GM23338 (cell line): ENCODE data around the gene FAF2. TPM values are rescaled to one million over a fixed set of nuclear protein-coding genes. Genes with fewer than 3 reads are reported as not detected.

ENCODE experiments used
- ATAC-seq: fragments of 200-7000 bp; cut with Tn5 transposase; 3 replicates; pipeline ENCODE4 v1.9.1; 2020
- DNase-seq: peaks from one replicate; pipeline ENCODE4 v3.0.0-alpha.2; 2015; ENCODE audit warnings: low spot score
- H2AFZ ChIP-seq: fragments of 200-600 bp; sonication (generic); 2 replicates; pipeline ENCODE4 v1.8.0; 2016; ENCODE audit warnings: antibody characterized with exemption, mild to moderate bottlenecking, moderate library complexity
- H3F3A ChIP-seq: fragments of 200-600 bp; sonication (generic); replicated peaks from 2 replicates; pipeline ENCODE4 v1.8.0; 2017; ENCODE audit warnings: antibody characterized with exemption, mixed run types, low read depth
- H3K27ac ChIP-seq: fragments of 200-600 bp; sonication (generic); 2 replicates; pipeline ENCODE4 v1.6.1; 2016; ENCODE audit warnings: low read depth
- H3K27me3 ChIP-seq: fragments of 200-600 bp; sonication (generic); 2 replicates; pipeline ENCODE4 v1.8.0; 2016; ENCODE audit warnings: mild to moderate bottlenecking, mixed run types, moderate library complexity; ENCODE audit not compliant: insufficient read depth
- H3K36me3 ChIP-seq: fragments of 200-600 bp; sonication (generic); 2 replicates; pipeline ENCODE4 v1.8.0; 2016; ENCODE audit warnings: mild to moderate bottlenecking; ENCODE audit not compliant: insufficient read depth
- H3K4me1 ChIP-seq: fragments of 200-600 bp; sonication (generic); 2 replicates; pipeline ENCODE4 v1.8.0; 2016; ENCODE audit warnings: mild to moderate bottlenecking, moderate library complexity; ENCODE audit not compliant: insufficient read depth
- H3K4me2 ChIP-seq: fragments of 200-600 bp; sonication (generic); 2 replicates; pipeline ENCODE4 v1.7.1; 2017; ENCODE audit warnings: mixed run types
- H3K4me3 ChIP-seq: fragments of 200-600 bp; sonication (generic); 2 replicates; pipeline ENCODE4 v1.6.1; 2016; ENCODE audit warnings: mixed run types
- H3K79me2 ChIP-seq: fragments of 200-600 bp; sonication (generic); replicated peaks from 2 replicates; pipeline ENCODE4 v1.8.0; 2017; ENCODE audit warnings: mild to moderate bottlenecking; ENCODE audit not compliant: insufficient read depth
- H3K9me2 ChIP-seq: fragments of 200-600 bp; sonication (generic); 2 replicates; pipeline ENCODE4 v1.8.0; 2017; ENCODE audit not compliant: insufficient read depth
- H4K20me1 ChIP-seq: fragments of 200-600 bp; sonication (generic); replicated peaks from 2 replicates; pipeline ENCODE4 v1.8.0; 2017; ENCODE audit warnings: mild to moderate bottlenecking; ENCODE audit not compliant: insufficient read depth
- H3K27ac Mint-ChIP-seq: 2 replicates; pipeline ENCODE4 v1.8.0; 2020; ENCODE audit warnings: inconsistent platforms, mild to moderate bottlenecking, moderate library complexity, mixed read lengths
- H3K27me3 Mint-ChIP-seq: 3 replicates; pipeline ENCODE4 v1.8.0; 2022; ENCODE audit warnings: low read depth, mild to moderate bottlenecking, moderate library complexity, mixed read lengths, inconsistent platforms; ENCODE audit not compliant: insufficient read depth, poor library complexity
- H3K36me3 Mint-ChIP-seq: 3 replicates; pipeline ENCODE4 v1.8.0; 2021; ENCODE audit warnings: low read depth, mild to moderate bottlenecking, inconsistent platforms, moderate library complexity, mixed read lengths
- H3K4me1 Mint-ChIP-seq: 3 replicates; pipeline ENCODE4 v1.8.0; 2020; ENCODE audit warnings: mild to moderate bottlenecking, inconsistent platforms, mixed read lengths
- H3K4me3 Mint-ChIP-seq: 3 replicates; pipeline ENCODE4 v1.8.0; 2021; ENCODE audit warnings: moderate library complexity, mild to moderate bottlenecking, inconsistent platforms, mixed read lengths
- H3K9me3 Mint-ChIP-seq: 3 replicates; pipeline ENCODE4 v1.8.0; 2020; ENCODE audit warnings: moderate library complexity, mild to moderate bottlenecking, inconsistent platforms, mixed read lengths
- CREB1 ChIP-seq: fragments of 250-450 bp; sonication (Bioruptor Pico); IDR thresholded peaks from 2 replicates; pipeline ENCODE4 v1.5.0; 2020; ENCODE audit warnings: low read depth, mild to moderate bottlenecking, moderate library complexity
- CTCF ChIP-seq, 2 experiments: fragments of 200-600 bp in 1 of 2; sonication (generic) in 1 of 2; conservative IDR thresholded peaks; 2 replicates each; pipeline versions ENCODE4 v1.5.1 to v1.6.1; 2016 to 2017; ENCODE audit warnings: antibody characterized with exemption in 2 of 2, low read depth in 2 of 2, mild to moderate bottlenecking in 2 of 2, moderate library complexity in 1 of 2
- EZH2 ChIP-seq: fragments of 200-600 bp; sonication (generic); IDR thresholded peaks from one replicate; pipeline ENCODE4 v1.8.0; 2017; ENCODE audit warnings: antibody characterized with exemption, mild to moderate bottlenecking, low read depth; ENCODE audit not compliant: unreplicated experiment
- EZH2phosphoT487 ChIP-seq: fragments of 200-600 bp; sonication (generic); IDR thresholded peaks from one replicate; pipeline ENCODE4 v1.8.1; 2018; ENCODE audit warnings: antibody characterized with exemption; ENCODE audit not compliant: unreplicated experiment
- JUNB ChIP-seq: IDR thresholded peaks from one replicate; pipeline ENCODE4 v1.6.1; 2016; ENCODE audit warnings: antibody characterized with exemption; ENCODE audit not compliant: unreplicated experiment
- NANOG ChIP-seq: IDR thresholded peaks from 2 replicates; pipeline ENCODE4 v1.6.1; 2016; ENCODE audit warnings: antibody characterized with exemption, borderline replicate concordance
- POLR2AphosphoS5 ChIP-seq: IDR thresholded peaks from 2 replicates; pipeline ENCODE4 v1.6.1; 2016; ENCODE audit warnings: antibody characterized with exemption, low read depth
- STAT1 ChIP-seq: IDR thresholded peaks from one replicate; pipeline ENCODE4 v1.6.1; 2016; ENCODE audit warnings: antibody characterized with exemption; ENCODE audit not compliant: unreplicated experiment
- ZNF114 ChIP-seq: fragments of 250-450 bp; sonication (Bioruptor Pico); IDR thresholded peaks from 2 replicates; pipeline ENCODE4 v1.5.0; 2020; ENCODE audit warnings: mild to moderate bottlenecking, moderate library complexity
- ZNF331 ChIP-seq: fragments of 250-450 bp; sonication (Bioruptor Pico); IDR thresholded peaks from 2 replicates; pipeline ENCODE4 v1.5.0; 2020; ENCODE audit warnings: low read depth, mild to moderate bottlenecking, moderate library complexity
- ZNF462 ChIP-seq: fragments of 250-450 bp; sonication (Bioruptor Pico); IDR thresholded peaks from 2 replicates; pipeline ENCODE4 v1.5.0; 2020; ENCODE audit warnings: mild to moderate bottlenecking, moderate library complexity
- polyA plus RNA-seq: library from polyadenylated mRNA; unstranded; fragments of >200 nt; fragmentation: Nextera tagmentation; extraction: Ambion mirVana; gene quantifications from 2 replicates; pipeline ENCODE4 v1.2.1, GENCODE V29; 2016
- total RNA-seq: library from RNA; depleted of rRNA; stranded (reverse); fragments of >200 nt; shearing (Covaris generic); gene quantifications from 2 replicates; pipeline ENCODE4 v1.2.3, GENCODE V29; 2014
- TF ChIP-seq, protein P1 (sequence below): IDR thresholded peaks from 2 replicates; pipeline ENCODE4 v1.6.1; 2016; ENCODE audit warnings: antibody characterized with exemption
- TF ChIP-seq, protein P2 (sequence below): IDR thresholded peaks from one replicate; pipeline ENCODE4 v1.6.1; 2018; ENCODE audit warnings: antibody characterized with exemption; ENCODE audit not compliant: unreplicated experiment

FAF2 gene
- total and polyA plus RNA-seq, 2 experiments from 2014 or later = 32.8 to 37.6 TPM

- Histone ChIP-seq H3K4me1 (no peaks in the 10 kb centered on the region), H3K9me2 (no peaks in the 10 kb centered on the region), H3K36me3 (peaks cover 80% of the 10 kb centered on the region), H2AFZ (no peak overlapping the region), H3K79me2 (no peaks in the 10 kb centered on the region), H3K27me3 (no peaks in the 10 kb centered on the region), H3K27ac (no peak overlapping the region), H3F3A (0 out of 2 replicates have a peak, but pooled peaks cover 5% of the 10 kb centered on the region), H3K4me2 (no peak overlapping the region), H3K4me3 (no peak overlapping the region), H4K20me1 (peaks cover 10% of the 10 kb centered on the region; the same call in 1 of the 2 replicates)
- DNase-seq = no peak
- H3K4me3 Mint-ChIP-seq = no peak overlapping the region
- H3K4me1 Mint-ChIP-seq = peaks cover 4% of the 10 kb centered on the region; the same call in 1 of the 3 replicates
- no peak for ATAC-seq
- TF ChIP-seq STAT1 = no peak
- TF ChIP-seq, protein P1, sequence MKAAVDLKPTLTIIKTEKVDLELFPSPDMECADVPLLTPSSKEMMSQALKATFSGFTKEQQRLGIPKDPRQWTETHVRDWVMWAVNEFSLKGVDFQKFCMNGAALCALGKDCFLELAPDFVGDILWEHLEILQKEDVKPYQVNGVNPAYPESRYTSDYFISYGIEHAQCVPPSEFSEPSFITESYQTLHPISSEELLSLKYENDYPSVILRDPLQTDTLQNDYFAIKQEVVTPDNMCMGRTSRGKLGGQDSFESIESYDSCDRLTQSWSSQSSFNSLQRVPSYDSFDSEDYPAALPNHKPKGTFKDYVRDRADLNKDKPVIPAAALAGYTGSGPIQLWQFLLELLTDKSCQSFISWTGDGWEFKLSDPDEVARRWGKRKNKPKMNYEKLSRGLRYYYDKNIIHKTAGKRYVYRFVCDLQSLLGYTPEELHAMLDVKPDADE = no peak
- TF ChIP-seq ZNF114 (CRISPR knock-in tag) = no peak
- no peak for TF ChIP-seq CTCF (conservative IDR thresholded peaks at IDR 0.05; ENCODE audit: low read depth in 2 of 2)
- TF ChIP-seq POLR2AphosphoS5 = no peak
- TF ChIP-seq ZNF462 (CRISPR knock-in tag) = no peak
- no peak for TF ChIP-seq NANOG
- TF ChIP-seq, protein P2, sequence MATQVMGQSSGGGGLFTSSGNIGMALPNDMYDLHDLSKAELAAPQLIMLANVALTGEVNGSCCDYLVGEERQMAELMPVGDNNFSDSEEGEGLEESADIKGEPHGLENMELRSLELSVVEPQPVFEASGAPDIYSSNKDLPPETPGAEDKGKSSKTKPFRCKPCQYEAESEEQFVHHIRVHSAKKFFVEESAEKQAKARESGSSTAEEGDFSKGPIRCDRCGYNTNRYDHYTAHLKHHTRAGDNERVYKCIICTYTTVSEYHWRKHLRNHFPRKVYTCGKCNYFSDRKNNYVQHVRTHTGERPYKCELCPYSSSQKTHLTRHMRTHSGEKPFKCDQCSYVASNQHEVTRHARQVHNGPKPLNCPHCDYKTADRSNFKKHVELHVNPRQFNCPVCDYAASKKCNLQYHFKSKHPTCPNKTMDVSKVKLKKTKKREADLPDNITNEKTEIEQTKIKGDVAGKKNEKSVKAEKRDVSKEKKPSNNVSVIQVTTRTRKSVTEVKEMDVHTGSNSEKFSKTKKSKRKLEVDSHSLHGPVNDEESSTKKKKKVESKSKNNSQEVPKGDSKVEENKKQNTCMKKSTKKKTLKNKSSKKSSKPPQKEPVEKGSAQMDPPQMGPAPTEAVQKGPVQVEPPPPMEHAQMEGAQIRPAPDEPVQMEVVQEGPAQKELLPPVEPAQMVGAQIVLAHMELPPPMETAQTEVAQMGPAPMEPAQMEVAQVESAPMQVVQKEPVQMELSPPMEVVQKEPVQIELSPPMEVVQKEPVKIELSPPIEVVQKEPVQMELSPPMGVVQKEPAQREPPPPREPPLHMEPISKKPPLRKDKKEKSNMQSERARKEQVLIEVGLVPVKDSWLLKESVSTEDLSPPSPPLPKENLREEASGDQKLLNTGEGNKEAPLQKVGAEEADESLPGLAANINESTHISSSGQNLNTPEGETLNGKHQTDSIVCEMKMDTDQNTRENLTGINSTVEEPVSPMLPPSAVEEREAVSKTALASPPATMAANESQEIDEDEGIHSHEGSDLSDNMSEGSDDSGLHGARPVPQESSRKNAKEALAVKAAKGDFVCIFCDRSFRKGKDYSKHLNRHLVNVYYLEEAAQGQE = no peak
- no peak for TF ChIP-seq EZH2phosphoT487
- TF ChIP-seq JUNB = no peak
- TF ChIP-seq ZNF331 (CRISPR knock-in tag) = no peak
- no peak for TF ChIP-seq CREB1
- no peak for TF ChIP-seq EZH2
- H3K27ac Mint-ChIP-seq = no peak overlapping the region
- no peaks in the 10 kb centered on the region for H3K9me3 Mint-ChIP-seq
- H3K27me3 Mint-ChIP-seq = peaks cover 3% of the 10 kb centered on the region
- H3K36me3 Mint-ChIP-seq = peaks cover 83% of the 10 kb centered on the region
Observed at GRCh38 chr5:176497852-176498251, 49.7 kb downstream of the FAF2 start.
